Endothelial cell (in vitro differentiated cells): ENCODE results near the gene AADACL4. TPM values are rescaled to one million over a fixed set of nuclear protein-coding genes. Genes with fewer than 3 reads are reported as not detected.
"Not testable (repeated sequence)": the region's sequence is repeated elsewhere in the genome, so short reads cannot be mapped to it uniquely, and the experiment has no call there.

Experiments used
- DNase-seq: peaks from one replicate; pipeline ENCODE4 v3.0.0; 2021; ENCODE audit warnings: low spot score
- H3K27ac Mint-ChIP-seq: one replicate; pipeline ENCODE4 v1.8.0; 2021; ENCODE audit warnings: mixed read lengths, inconsistent platforms; ENCODE audit not compliant: unreplicated experiment
- H3K27me3 Mint-ChIP-seq: one replicate; pipeline ENCODE4 v1.8.0; 2021; ENCODE audit warnings: mild to moderate bottlenecking, moderate library complexity, mixed read lengths, inconsistent platforms; ENCODE audit not compliant: unreplicated experiment
- H3K36me3 Mint-ChIP-seq: one replicate; pipeline ENCODE4 v1.8.0; 2021; ENCODE audit warnings: mild to moderate bottlenecking, low read depth, mixed read lengths, inconsistent platforms; ENCODE audit not compliant: unreplicated experiment
- H3K4me1 Mint-ChIP-seq: one replicate; pipeline ENCODE4 v1.8.0; 2021; ENCODE audit warnings: mild to moderate bottlenecking, mixed read lengths, inconsistent platforms; ENCODE audit not compliant: unreplicated experiment
- H3K4me3 Mint-ChIP-seq: one replicate; pipeline ENCODE4 v1.8.0; 2021; ENCODE audit warnings: mild to moderate bottlenecking, mixed read lengths, inconsistent platforms; ENCODE audit not compliant: unreplicated experiment
- H3K9me3 Mint-ChIP-seq: one replicate; pipeline ENCODE4 v1.8.0; 2021; ENCODE audit warnings: mixed read lengths, inconsistent platforms; ENCODE audit not compliant: unreplicated experiment
- CTCF ChIP-seq: fragments of 200-600 bp; sonication (generic); IDR thresholded peaks from one replicate; pipeline ENCODE4 v1.5.0; 2021; ENCODE audit warnings: antibody characterized with exemption; ENCODE audit not compliant: unreplicated experiment
- total RNA-seq: library from RNA; stranded (reverse); fragmentation: NEBNext Ultra II Directional; extraction: Animal tissue kit (Norgen Biotek cat#: 25700); gene quantifications from one replicate; pipeline ENCODE4 v1.2.1, GENCODE V29; 2021; ENCODE audit not compliant: unreplicated experiment

The AADACL4 gene
- total RNA-seq, 1 donor from 2014 or later, result not detected

DNA sequence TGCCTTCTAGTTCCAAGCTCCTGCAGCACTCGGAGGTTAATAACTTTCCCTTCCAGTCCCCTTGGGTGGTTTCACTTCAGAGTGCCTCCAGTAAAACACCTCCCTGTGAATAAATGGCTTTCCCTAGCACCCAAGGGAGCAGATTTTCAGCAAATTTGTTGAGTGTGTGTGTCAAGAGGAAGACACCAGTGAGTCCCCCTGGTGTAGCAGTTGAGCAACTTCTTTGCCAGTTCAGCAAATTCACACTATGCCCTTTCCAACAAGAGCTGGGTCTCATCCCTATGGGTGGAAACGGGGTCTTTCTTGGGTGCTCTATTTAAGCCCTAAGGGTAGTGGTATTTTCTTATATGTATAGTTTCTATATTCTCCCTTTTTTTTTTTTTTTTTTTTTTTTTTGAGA lies 806 bp upstream of the AADACL4 start:
- Mint-ChIP-seq H3K9me3 (peaks cover 17% of the 10 kb centered on the region), H3K27me3 (peaks cover 3% of the 10 kb centered on the region), H3K27ac (no peak overlapping the region), H3K4me3 (no peak overlapping the region), H3K4me1 (no peaks in the 10 kb centered on the region), H3K36me3 (peaks cover 9% of the 10 kb centered on the region)
- no peak for TF ChIP-seq CTCF
- DNase-seq, result no peak

DNA sequence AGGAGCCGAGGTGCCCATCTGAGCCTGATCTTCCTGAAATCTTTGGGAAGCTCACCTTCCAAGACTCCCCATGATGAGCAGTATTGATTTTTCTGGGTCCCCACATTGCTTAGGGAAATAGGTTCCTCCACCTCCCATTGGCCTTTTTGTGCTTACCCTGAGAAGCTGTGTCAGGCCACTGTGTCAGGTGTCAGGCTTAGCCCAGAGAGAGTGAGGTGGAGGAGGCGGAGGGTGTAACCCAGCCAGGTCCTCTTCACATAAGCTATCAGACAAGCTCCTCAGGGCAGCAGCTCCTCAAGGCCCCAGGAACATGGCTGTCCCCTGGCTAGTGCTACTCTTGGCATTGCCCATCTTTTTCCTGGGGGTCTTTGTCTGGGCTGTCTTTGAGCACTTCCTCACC lies 352 bp downstream of the AADACL4 start:
- no peak overlapping the region for H3K4me3 Mint-ChIP-seq
- H3K36me3 Mint-ChIP-seq, result peaks cover 14% of the 10 kb centered on the region
- peaks cover 5% of the 10 kb centered on the region for H3K27me3 Mint-ChIP-seq
- TF ChIP-seq CTCF, result no peak
- H3K27ac Mint-ChIP-seq, result no peak overlapping the region
- no peak for DNase-seq
- peaks cover 17% of the 10 kb centered on the region for H3K9me3 Mint-ChIP-seq
- no peaks in the 10 kb centered on the region for H3K4me1 Mint-ChIP-seq

- DNase-seq, result no peak
- Mint-ChIP-seq H3K4me3 (no peak overlapping the region), H3K27ac (no peak overlapping the region), H3K9me3 (peaks cover 14% of the 10 kb centered on the region), H3K36me3 (peaks cover 11% of the 10 kb centered on the region), H3K27me3 (peaks cover 7% of the 10 kb centered on the region), H3K4me1 (no peaks in the 10 kb centered on the region)
- TF ChIP-seq CTCF, result no peak
Observed at GRCh38 chr1:12644829-12645228, 944 bp downstream of the AADACL4 start.

DNA sequence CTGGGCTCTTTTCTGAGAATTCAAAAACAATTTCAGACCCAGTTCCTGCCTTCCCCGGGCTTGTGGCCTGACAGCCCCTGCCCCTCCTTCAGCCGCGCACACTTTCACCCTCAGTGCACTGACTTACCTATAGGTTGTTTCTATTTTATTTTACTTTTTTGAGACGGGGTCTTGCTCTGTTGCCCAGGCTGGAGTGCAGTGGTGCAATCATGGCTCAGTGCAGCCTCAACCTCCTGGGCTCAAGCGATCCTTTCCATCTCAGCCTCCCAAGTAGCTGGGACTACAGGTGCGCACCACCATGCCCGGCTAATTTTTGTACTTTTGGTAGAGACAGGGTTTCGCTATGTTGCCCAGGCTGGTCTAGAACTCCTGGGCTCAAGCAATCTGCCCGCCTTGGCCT lies 1.5 kb downstream of the AADACL4 start:
- peaks cover 14% of the 10 kb centered on the region for H3K36me3 Mint-ChIP-seq
- not testable (repeated sequence) for H3K4me3 Mint-ChIP-seq, H3K27ac Mint-ChIP-seq, H3K4me1 Mint-ChIP-seq, H3K27me3 Mint-ChIP-seq, H3K9me3 Mint-ChIP-seq, DNase-seq

GRCh38 chr1:12648741-12649140 lies 4.9 kb downstream of the AADACL4 start:
- Mint-ChIP-seq H3K4me3 (no peak overlapping the region), H3K27ac (no peak overlapping the region), H3K27me3 (peaks cover 6% of the 10 kb centered on the region), H3K4me1 (no peaks in the 10 kb centered on the region), H3K36me3 (peaks cover 12% of the 10 kb centered on the region), H3K9me3 (no peaks in the 10 kb centered on the region)
- TF ChIP-seq CTCF, result no peak
- no peak for DNase-seq

DNA sequence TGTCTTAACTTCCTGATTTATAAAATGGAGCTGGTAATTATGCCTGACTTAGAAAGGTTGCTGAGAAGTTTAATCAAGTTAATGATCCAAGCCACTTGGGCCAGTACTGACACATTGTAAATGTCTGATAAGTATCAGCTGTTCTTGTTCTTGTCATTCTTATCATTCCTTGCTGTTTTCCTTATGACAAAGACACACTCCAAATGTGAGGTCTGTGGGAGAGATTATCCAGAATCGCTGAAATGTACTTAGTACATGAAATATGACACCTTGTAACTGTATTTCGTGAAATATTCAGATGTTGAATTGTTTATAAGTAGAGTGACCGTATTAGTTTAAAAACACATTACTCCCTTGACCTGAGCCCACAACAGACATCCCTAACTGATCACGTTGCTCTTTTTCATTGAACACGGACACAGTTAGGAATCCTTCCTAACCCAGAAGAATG lies 6.1 kb downstream of the AADACL4 start:
- no peak for DNase-seq
- H3K27me3 Mint-ChIP-seq, result peaks cover 6% of the 10 kb centered on the region
- no peak overlapping the region for H3K27ac Mint-ChIP-seq
- peaks cover 12% of the 10 kb centered on the region for H3K36me3 Mint-ChIP-seq
- no peak overlapping the region for H3K4me3 Mint-ChIP-seq
- no peak for TF ChIP-seq CTCF
- H3K9me3 Mint-ChIP-seq, result no peaks in the 10 kb centered on the region
- H3K4me1 Mint-ChIP-seq, result no peaks in the 10 kb centered on the region
